Putamen (tissue), 1 donor: Measurements from ENCODE around the gene PRELP.
"Not testable (repeated sequence)": the region's sequence is repeated elsewhere in the genome, so short reads cannot be mapped to it uniquely, and the experiment has no call there.

Experiments used
- DNase-seq: peaks from one replicate; pipeline ENCODE4 v3.0.0-alpha.2; 2016; ENCODE audit warnings: low spot score

PRELP gene

GRCh38 chr1:203454986-203455471 is 20.6 kb upstream of the PRELP start:
- no peak for DNase-seq

DNA sequence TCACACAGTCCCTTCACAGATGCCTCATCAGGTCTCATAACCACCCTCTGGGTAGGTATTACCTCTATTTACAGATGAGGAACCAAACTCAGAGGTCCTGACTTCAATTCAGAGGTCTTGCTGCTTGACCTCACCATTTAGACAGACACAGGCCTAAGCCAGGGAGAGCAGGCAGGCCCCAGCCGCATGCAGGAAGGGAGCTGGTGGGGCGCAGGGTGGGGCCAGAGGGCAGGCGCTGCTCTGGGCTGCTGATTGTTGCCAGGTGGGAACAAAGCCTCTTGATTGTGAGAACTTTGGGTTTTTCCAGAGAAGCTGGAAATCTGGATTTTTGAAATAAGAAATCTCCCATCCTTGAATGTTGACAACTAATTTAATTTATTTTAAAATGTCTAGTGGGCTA is 19.9 kb upstream of the PRELP start:
- no peak for DNase-seq

DNA sequence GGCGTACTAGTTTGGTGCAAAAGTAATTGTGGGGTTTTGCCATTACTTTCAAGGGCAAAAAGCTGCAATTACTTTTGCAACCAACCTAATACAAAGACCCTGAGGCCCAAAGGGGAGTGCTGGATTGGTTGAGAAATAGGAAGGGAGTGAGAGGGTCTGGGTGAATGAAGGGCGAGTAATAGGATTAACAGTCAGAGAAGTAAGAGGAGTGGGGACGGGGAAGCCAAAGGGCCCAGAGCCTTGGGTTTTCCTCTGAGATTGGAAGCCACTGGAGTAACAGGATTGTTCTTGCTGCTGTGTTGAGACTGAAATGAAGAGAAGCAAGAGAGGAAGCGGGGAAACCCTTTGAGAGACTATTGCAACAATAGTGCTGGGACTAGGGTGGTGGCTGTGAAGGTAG is 19.0 kb upstream of the PRELP start:
- DNase-seq: no peak

DNA sequence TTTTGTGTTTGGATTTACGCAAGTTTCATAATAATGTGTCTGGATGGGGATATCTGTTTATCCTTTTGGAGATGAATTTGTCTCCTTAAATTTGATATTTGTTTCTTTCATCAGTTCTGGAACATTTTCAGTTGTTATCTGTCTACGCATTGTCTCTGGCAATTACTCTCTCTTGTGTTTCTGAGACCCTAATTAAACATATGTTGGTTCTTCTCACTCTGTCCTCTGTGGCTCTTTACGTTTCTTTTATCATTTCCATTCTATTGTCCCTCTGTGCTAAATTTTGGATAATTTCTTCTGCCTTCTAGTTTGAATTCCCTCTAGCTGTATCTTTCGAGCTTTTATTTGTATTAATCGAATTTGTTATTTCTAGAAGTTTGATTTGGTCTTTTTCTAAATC is 17.5 kb upstream of the PRELP start:
- no peak for DNase-seq

- DNase-seq: no peak
Observed at GRCh38 chr1:203459671-203460201, 15.9 kb upstream of the PRELP start.

DNA sequence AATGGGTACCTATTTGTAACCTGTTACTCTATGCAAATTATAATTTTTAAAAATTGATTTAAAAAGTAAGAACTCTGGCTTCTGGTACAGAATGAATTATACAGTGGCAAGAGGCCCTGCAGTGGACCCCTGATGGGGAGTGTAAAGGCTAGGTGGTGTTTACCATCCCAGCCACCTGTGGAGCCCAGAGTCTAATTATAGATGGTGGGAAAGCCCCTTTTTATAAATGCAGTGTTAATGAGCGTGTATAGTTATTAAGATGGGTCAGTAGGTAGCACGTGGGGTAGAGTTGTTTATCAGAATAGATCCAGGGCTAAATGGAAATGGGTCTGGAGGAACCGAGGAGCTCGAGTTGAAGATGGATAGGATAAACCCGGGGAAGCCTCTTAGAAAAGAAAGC is 13.9 kb upstream of the PRELP start:
- no peak for DNase-seq

- no peak for DNase-seq
Observed at GRCh38 chr1:203462143-203462542, 13.5 kb upstream of the PRELP start.

DNA sequence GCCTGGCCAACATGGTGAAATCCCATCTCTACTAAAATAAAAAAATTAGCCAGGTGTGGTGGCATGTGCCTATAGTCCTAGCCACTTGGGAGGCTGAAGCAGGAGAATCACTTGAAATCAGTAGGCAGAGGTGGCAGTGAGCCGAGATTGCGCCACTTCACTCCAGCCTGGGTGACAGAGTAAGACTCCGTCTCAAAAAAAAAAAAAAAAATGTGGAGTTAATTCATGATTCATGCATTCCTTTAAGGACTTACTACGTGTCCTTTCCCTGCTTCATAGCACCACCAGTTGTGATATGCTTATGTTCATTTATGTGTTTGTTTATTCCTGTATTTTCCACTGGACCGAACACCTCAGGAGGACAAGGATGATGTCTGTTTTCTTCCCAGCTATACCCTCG is 12.7 kb upstream of the PRELP start:
- no peak for DNase-seq

DNA sequence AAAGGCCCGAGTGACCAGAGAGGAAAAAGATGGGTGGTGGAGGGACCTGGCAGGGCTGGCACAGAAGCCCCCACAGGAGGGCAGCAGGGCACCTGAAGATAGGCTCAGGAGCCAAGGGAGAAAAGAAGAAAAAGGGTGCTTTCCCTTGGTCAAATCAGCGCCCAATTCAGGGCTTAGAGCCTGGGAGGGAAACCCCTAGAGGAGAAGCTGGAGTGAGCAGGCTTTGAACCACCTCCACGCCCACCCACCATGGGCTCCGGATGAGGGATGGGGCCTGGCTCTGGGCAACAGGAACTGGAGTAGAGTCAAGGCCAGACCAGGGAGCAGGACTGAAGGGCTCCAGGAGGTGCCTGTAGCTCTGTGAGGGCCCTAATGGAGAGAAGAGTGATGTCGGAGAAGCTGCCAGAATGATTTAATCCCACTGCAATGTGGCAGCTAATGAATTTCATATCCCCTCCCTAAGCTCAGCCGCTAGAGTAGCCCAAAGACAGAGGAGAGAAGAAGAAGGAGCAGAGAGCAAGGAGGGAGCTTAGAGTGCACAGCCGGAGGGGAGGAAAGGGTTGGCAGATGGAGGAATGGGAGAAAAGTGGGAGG is 12.0 kb upstream of the PRELP start:
- DNase-seq: no peak

GRCh38 chr1:203464226-203464625 is 11.4 kb upstream of the PRELP start:
- no peak for DNase-seq

DNA sequence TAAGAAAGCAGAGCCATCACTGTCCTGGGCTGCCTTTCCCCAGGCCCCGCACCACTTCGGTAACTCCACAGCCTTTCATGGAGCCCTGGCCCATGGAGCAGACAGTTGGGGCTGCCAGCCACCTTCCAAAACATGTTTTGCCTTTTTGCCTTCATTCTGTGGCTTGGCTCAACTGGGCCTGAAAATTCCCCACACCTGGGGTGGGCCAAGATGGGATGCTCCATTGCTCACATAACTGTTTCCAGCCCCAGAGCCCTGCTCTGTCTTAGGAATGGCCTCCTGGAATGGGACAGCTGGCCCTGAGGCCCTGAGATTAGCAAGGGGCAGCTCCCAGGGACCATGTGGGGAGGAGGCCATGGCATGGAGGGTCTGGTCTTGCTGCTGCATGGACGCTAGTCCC is 10.9 kb upstream of the PRELP start:
- DNase-seq: no peak

GRCh38 chr1:203465146-203465798 is 10.3 kb upstream of the PRELP start:
- DNase-seq: no peak

DNA sequence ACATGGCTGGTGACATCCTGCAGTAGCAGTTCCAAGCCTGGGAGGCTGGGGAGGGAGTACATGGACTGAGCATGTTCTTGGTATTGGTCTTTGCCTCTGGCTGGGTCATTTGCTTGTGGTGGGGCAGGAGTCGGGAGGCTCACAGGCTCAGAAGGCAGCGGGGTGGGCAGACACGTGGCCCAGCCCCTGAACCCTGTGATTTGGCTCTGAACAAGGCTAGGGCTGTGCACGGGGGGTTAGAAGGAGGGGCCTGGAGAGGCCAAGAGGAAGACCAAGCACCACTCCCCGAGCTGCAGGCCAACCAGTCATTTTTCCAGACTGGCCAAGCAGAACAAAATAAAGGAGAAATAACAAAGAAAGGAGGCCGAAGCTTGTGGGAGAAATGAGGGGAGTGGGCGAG is 9.7 kb upstream of the PRELP start:
- DNase-seq: no peak

DNA sequence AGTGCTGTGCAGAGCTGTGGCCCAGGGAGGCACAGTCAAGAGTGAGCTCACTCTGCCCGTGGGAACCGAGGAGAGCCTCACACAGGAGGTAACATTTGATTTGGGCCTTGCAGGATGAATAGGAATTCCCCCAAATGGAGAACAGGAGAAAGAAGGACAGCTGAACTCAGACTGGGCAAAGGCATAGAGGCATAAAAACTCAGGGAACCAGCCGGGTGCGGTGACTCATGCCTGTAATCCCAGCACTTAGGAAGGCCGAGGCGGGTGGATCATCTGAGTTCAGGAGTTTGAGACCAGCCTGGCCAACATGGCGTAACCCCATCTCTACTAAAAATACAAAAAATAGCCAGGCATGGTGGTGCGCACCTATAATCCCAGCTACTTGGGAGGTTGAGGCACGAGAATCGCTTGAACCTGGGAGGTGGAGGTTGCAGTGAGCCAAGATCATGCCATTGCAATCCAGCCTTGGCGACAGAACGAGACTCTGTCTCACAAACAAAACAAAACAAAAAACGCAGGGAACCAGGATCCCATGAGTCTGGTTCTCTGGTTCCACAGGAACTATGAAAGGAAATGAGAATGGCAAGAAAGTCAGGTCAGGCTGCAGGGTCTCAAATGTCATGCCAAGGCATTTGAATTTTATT is 8.6 kb upstream of the PRELP start:
- not testable (repeated sequence) for DNase-seq

GRCh38 chr1:203467550-203467921 is 8.1 kb upstream of the PRELP start:
- DNase-seq: no peak

- DNase-seq: no peak
Observed at GRCh38 chr1:203468326-203468725, 7.3 kb upstream of the PRELP start.

DNA sequence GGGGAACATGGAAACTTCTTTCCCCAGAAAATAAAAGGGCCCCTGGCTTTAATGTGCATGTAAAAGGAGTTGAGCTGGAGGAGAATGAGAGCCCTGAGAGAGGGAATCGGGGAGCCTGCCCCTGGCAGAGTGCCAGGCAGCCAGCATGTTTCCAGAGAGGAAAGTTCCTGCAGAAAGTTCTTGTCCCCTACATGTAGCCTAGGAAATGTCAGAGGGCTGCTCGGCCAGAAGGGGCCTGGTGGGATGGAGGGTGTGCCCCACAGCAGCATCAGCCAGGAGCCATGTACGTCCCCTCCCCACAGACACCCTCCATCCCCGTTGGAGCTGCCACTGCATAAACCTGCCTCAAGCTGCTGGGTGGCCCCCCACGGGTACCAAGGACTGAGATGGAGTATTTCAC is 5.4 kb upstream of the PRELP start:
- no peak for DNase-seq

GRCh38 chr1:203471841-203472240 is 3.8 kb upstream of the PRELP start:
- no peak for DNase-seq

GRCh38 chr1:203473281-203473680 is 2.3 kb upstream of the PRELP start:
- DNase-seq: no peak

DNA sequence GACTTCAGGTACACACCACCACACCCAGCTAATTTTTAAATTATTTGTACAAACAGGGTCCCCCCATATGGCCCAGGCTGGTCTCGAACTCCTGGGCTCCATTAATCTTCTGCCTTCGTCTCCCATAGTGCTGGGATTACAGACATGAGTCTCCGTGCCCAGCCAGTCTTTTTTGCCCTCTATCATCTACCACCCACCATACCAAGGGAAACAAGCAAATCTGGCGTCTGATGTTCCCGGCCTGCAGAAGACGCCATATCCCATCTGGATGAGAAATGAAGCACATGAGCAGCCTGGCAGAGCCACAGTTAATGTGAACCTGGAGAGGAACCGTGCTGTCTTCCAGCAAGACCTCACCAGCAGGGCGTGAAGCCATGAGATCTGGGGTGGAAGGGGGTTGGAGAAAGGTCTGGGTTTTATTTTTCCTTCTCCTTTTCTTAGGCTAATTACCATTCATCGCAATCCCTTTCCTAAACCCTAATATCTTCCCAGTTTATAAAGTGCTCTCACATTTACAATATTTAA is 1.8 kb upstream of the PRELP start:
- DNase-seq: no peak

- no peak for DNase-seq
Observed at GRCh38 chr1:203476216-203476814, 709 bp downstream of the PRELP start.

- DNase-seq: no peak
Observed at GRCh38 chr1:203477748-203478147, 2.1 kb downstream of the PRELP start.

- no peak for DNase-seq
Observed at GRCh38 chr1:203478231-203478630, 2.6 kb downstream of the PRELP start.
